ENCODE results near the gene UBAC1. TPM values are rescaled to one million over a fixed set of nuclear protein-coding genes. Genes with fewer than 3 reads are reported as not detected.

UBAC1 gene
- total RNA-seq, 1 experiment from 2014 or later, result 54.8 TPM

GRCh38 chr9:135971111-135971766 lies 10.1 kb upstream of the UBAC1 start:
- BruUV-seq (replicated peaks), result no TSS peak
- ChIA-PET POLR2A (no interaction called here), CTCF (no interaction called here), RAD21 (ENCODE audit: low non-redundant PET in 1 of 2, low total read pairs in 2 of 2, uncharacterized antibody in 2 of 2, unreplicated experiment in 2 of 2) (no interaction called here)
- no peaks in the 10 kb centered on the region for H3K79me2 ChIP-seq (ENCODE audit: insufficient read depth, low read length)
- TF ChIP-seq EGR1 (IDR thresholded peaks at IDR 0.05; ENCODE audit: low read depth) (no peak), ZNF274 (IDR thresholded peaks at IDR 0.05; ENCODE audit: low read depth, low read length) (no peak), RAD21 (IDR thresholded peaks at IDR 0.05; ENCODE audit: low read depth) (no peak), ZFX (IDR thresholded peaks at IDR 0.05) (no peak), ELF1 (IDR thresholded peaks at IDR 0.05; ENCODE audit: borderline replicate concordance, low read depth) (no peak), MAX (IDR thresholded peaks at IDR 0.05) (no peak), CEBPB (IDR thresholded peaks at IDR 0.05; ENCODE audit: low read depth) (no peak)
- no peak overlapping the region for H2AFZ ChIP-seq (ENCODE audit: low read depth, low read length, poor library complexity, severe bottlenecking)
- DNase-seq (ENCODE audit: low read depth, low spot score), result no peak
- peaks cover 0 to 3% of the 10 kb centered on the region in 2 experiments; a peak in 1 of 4 replicates for H3K4me1 ChIP-seq (ENCODE audit: control insufficient read depth in 1 of 2, insufficient read depth in 2 of 2, low read length in 2 of 2)
- H3K36me3 ChIP-seq (ENCODE audit: control insufficient read depth in 1 of 2, insufficient read depth in 2 of 2, low read length in 2 of 2), result no peaks in the 10 kb centered on the region
- no peak for ATAC-seq
- no peaks in the 10 kb centered on the region for H3K9me3 ChIP-seq (ENCODE audit: control insufficient read depth in 1 of 2, insufficient read depth in 1 of 2, low read depth in 1 of 2, low read length in 2 of 2)
- H3K4me2 ChIP-seq (ENCODE audit: low read length), result no peak overlapping the region
- intact Hi-C loops (cut with micrococcal nuclease), result no loop called here
- H3K27ac ChIP-seq (ENCODE audit: low read depth, low read length), result no peak overlapping the region
- no peaks in the 10 kb centered on the region for H3K9me2 ChIP-seq (ENCODE audit: insufficient read depth)
- no peaks in the 10 kb centered on the region for H4K20me1 ChIP-seq (ENCODE audit: insufficient read depth)
- H3K4me3 ChIP-seq (replicated peaks in 1 of 2; ENCODE audit: low read depth in 1 of 2, low read length in 2 of 2), result no peak overlapping the region
- H3K9ac ChIP-seq (ENCODE audit: low read length), result no peak overlapping the region
- peaks cover 4% of the 10 kb centered on the region; the same call in 1 of the 2 replicates for H3K27me3 ChIP-seq (ENCODE audit: insufficient read depth, low read length)

- POLR2A ChIA-PET, result no interaction called here
- Histone ChIP-seq H2AFZ (ENCODE audit: low read depth, low read length, poor library complexity, severe bottlenecking) (no peak overlapping the region), H3K9me3 (ENCODE audit: control insufficient read depth in 1 of 2, insufficient read depth in 1 of 2, low read depth in 1 of 2, low read length in 2 of 2) (no peaks in the 10 kb centered on the region), H3K27me3 (ENCODE audit: insufficient read depth, low read length) (peaks cover 4% of the 10 kb centered on the region; the same call in 1 of the 2 replicates), H3K4me1 (ENCODE audit: control insufficient read depth in 1 of 2, insufficient read depth in 2 of 2, low read length in 2 of 2) (peaks cover 0 to 3% of the 10 kb centered on the region in 2 experiments; a peak in 1 of 4 replicates), H3K27ac (ENCODE audit: low read depth, low read length) (no peak overlapping the region), H3K4me2 (ENCODE audit: low read length) (no peak overlapping the region), H4K20me1 (ENCODE audit: insufficient read depth) (no peaks in the 10 kb centered on the region), H3K9me2 (ENCODE audit: insufficient read depth) (no peaks in the 10 kb centered on the region), H3K4me3 (replicated peaks in 1 of 2; ENCODE audit: low read depth in 1 of 2, low read length in 2 of 2) (no peak overlapping the region), H3K79me2 (ENCODE audit: insufficient read depth, low read length) (no peaks in the 10 kb centered on the region), H3K9ac (ENCODE audit: low read length) (no peak overlapping the region), H3K36me3 (ENCODE audit: control insufficient read depth in 1 of 2, insufficient read depth in 2 of 2, low read length in 2 of 2) (no peaks in the 10 kb centered on the region)
- CTCF ChIA-PET, result interaction anchor here (1.3 to 3.9 kb wide), 2 partner anchors 9 to 152 kb away, joined by 3 to 40 read pairs; partner anchors contain the start of gene UBAC1
- RAD21 ChIA-PET (ENCODE audit: low non-redundant PET in 1 of 2, low total read pairs in 2 of 2, uncharacterized antibody in 2 of 2, unreplicated experiment in 2 of 2), result no interaction called here
- no TSS peak for BruUV-seq (replicated peaks)
- no peak for DNase-seq (ENCODE audit: low read depth, low spot score)
- intact Hi-C loops (cut with micrococcal nuclease), result no loop called here
- ATAC-seq, result no peak
- no peak for TF ChIP-seq SRF (IDR thresholded peaks at IDR 0.05; ENCODE audit: low read depth)
- TF ChIP-seq POLR2AphosphoS5 (IDR thresholded peaks at IDR 0.05; ENCODE audit: low read depth, low read length), result no peak
- TF ChIP-seq REST (IDR thresholded peaks at IDR 0.05; ENCODE audit: low read depth), result no peak
- TF ChIP-seq TCF7L2 (IDR thresholded peaks at IDR 0.05; ENCODE audit: borderline replicate concordance, extremely low read depth, insufficient read depth, insufficient read length), result no peak
- no peak for TF ChIP-seq POLR2A (IDR thresholded peaks at IDR 0.05; ENCODE audit: borderline replicate concordance, extremely low read depth, insufficient read depth, insufficient read length)
- TF ChIP-seq ZFX (IDR thresholded peaks at IDR 0.05), result no peak
- no peak for TF ChIP-seq RAD21 (IDR thresholded peaks at IDR 0.05; ENCODE audit: low read depth)
- no peak for TF ChIP-seq EZH2 (IDR thresholded peaks at IDR 0.05)
- no peak for TF ChIP-seq MAX (IDR thresholded peaks at IDR 0.05)
- TF ChIP-seq ELF1 (IDR thresholded peaks at IDR 0.05; ENCODE audit: borderline replicate concordance, low read depth), result no peak
- TF ChIP-seq EZH2phosphoT487 (IDR thresholded peaks at IDR 0.05; ENCODE audit: borderline replicate concordance), result no peak
- TF ChIP-seq ATF3 (IDR thresholded peaks at IDR 0.05), result no peak
- no peak for TF ChIP-seq JUND (IDR thresholded peaks at IDR 0.05)
Measured at GRCh38 chr9:135970128-135970815, 9.1 kb upstream of the UBAC1 start.
